Stimulated activated CD4-positive, alpha-beta T cell treated with anti-CD3 and anti-CD28 coated beads, Interleukin-12 subunit alpha, Interleukin-12 subunit beta, amount 100 ng/mL, for 24 hours (primary cell): Measurements from ENCODE around the gene ADAMTS6.
"Not testable (repeated sequence)": the region's sequence is repeated elsewhere in the genome, so short reads cannot be mapped to it uniquely, and the experiment has no call there.

ENCODE experiments used
- DNase-seq, 2 experiments: peaks; one replicate each; pipeline ENCODE4 v3.0.0-alpha.2; 2020; ENCODE audit warnings: low read depth in 2 of 2

The ADAMTS6 gene, protein sequence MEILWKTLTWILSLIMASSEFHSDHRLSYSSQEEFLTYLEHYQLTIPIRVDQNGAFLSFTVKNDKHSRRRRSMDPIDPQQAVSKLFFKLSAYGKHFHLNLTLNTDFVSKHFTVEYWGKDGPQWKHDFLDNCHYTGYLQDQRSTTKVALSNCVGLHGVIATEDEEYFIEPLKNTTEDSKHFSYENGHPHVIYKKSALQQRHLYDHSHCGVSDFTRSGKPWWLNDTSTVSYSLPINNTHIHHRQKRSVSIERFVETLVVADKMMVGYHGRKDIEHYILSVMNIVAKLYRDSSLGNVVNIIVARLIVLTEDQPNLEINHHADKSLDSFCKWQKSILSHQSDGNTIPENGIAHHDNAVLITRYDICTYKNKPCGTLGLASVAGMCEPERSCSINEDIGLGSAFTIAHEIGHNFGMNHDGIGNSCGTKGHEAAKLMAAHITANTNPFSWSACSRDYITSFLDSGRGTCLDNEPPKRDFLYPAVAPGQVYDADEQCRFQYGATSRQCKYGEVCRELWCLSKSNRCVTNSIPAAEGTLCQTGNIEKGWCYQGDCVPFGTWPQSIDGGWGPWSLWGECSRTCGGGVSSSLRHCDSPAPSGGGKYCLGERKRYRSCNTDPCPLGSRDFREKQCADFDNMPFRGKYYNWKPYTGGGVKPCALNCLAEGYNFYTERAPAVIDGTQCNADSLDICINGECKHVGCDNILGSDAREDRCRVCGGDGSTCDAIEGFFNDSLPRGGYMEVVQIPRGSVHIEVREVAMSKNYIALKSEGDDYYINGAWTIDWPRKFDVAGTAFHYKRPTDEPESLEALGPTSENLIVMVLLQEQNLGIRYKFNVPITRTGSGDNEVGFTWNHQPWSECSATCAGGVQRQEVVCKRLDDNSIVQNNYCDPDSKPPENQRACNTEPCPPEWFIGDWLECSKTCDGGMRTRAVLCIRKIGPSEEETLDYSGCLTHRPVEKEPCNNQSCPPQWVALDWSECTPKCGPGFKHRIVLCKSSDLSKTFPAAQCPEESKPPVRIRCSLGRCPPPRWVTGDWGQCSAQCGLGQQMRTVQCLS (N-terminal part only)

DNA sequence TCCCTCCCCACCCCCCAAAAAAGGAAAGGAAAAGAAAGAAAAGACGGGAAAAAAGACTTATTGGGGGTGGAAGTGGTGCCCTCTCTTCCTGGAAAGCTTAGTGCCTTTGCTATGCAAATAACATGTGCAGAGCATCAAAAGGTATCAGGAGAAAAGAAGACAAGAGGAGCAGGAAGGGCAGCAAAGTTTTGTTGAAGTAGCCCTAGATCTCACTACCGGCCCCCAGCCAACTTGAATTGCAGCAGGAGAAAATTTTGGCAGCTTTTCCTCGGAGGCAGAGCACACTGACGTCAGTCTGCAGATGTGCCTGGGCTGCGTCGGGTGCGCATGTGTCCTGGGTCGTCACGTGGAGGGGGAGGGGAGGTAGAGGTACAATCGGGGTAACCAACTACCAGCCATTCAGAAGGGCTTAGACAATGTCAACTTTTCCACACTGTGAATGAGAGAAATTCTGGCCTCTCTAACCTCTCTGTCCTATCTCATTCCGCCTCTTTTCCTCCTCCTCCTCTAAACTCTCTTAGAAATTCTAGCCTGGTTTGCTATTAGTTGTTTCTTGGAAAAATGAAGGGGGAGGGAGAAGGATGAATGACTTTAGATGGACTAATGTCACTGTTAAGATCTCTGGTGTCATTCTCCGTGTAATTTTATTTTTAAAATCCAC, at the start of gene ADAMTS6:
Gene ADAMTS6, minus strand, starts transcription at position 286 of the 661 bp plus-strand sequence. CDS start 8,247 bp downstream, outside the sequence.
- peak; percentile 66 to 77 for DNase-seq

DNA sequence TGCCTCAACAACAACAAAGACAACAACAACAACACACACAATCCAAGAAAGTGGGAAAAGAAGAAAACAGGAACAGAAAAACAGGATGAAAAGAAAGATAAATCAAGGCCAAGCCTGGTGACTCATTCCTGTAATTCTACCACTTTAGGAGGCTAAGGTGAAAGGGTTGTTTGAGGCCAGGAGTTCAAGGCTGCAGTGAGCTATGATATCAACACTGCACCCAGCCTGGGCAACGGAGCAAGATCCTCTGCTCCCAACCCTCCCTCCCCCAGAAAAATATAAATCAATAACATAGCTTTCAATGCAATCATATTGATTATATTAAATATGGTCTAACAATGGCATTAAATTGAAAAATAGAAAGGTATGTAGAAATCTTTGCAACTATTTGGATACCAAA, 49.2 kb upstream of the ADAMTS6 start:
- no peak for DNase-seq

DNA sequence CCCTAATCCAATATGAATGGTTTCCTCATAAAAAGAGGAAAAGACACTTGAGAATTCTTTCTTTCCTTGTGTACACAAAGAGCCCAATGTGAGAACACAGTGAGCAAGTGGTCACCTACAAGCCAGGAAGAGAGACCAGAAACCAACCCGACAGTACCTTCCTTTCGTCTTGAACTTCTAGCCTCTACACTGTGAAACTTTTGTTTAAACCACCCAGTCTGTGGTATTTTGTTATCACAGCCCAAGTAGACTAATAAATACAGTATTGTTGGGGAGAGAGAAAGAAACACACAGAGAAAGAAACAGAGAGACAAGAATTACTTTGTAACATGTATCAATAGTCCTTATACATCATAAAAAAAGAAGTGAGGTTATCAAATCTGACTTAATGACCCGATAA, 44.0 kb upstream of the ADAMTS6 start:
- no peak for DNase-seq

DNA sequence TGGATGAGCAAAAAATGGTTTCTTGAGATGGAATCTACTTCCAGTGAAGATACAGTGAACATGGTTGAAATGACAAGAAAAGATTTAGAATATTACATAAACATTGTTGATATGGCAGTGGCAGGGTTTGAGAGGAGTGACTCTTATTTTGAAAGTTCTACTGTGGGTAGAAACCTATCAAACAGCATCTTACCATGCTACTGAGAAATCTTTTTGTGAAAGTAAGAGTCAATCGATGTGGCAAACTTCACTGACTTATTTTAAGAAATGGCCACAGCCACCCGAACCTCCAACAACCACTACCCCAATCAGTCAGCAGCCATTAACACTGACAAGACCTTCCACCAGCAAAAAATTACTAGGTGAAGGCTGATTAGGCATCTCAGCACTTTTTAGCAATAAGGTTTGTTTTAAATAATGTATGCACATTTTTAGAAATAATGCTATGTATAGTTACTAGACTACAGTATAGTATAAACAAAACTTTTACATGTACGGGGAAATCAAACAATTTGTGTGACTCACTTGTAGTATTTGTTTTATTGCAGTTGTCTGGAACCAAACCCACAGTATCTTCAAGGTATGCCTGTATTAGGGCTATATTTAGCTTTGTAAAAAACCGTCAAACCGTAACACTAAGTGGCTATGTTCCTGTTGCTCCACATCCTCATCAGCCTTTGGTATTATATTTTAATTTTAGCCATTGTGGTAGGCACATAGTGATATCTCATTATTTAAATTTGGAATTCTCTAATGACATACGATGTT, 30.6 kb upstream of the ADAMTS6 start:
- no peak for DNase-seq

DNA sequence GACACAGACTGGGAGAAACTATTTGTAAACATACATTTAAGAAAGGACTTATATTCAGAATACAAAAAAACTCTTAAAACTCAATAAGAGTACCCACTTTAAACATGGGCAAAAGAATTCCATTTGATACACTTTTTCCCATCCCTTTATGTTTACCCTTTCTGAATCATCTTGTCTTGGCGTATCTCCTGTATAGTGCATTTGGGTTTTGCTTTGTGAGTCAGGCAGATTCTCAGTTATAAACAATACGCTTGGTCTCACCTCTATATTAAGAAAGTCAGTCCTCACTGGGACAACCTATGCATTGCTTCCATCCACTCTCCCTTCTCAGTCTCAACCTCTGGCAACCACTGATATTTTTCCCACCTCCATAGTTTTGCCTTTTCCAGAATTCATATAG, 27.3 kb upstream of the ADAMTS6 start:
- DNase-seq: no peak

DNA sequence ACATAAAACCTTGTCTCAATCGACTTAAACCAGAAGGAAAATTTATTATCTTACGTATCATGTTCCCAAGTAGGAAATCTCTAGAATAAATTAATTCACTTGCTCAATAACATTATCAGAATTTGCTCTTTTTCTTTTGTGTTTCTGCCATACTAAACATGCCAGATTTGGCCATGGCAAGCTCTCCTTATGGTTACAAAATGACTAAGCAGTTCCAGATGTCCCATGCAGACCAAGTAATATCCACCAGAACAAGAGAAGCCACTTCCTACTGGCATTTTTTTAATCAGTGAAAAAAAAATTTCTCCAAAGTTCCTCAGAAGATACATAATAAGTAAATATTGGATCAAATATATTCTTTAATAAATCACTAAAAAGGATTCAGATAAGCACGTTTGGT, 25.2 kb upstream of the ADAMTS6 start:
- DNase-seq: no peak

DNA sequence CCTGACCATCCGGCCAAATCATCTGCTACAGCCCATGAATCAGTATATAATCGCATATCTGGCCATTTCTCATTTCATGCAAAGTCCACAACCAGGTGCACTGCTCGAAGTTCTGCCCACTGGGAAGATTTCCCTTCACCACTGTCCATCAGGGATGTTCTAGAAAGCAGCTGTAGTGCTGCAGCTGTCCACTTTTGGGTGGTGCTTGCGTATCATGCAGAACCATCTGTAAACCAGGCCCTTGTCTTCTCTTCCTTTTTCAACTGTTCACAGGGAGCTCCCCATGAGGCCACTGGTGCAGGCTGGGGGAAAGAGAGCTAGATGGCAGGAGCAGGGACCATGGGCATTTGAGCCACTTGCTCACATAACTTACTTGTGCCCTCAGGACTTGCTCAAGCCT, 7.4 kb upstream of the ADAMTS6 start:
- no peak for DNase-seq

DNA sequence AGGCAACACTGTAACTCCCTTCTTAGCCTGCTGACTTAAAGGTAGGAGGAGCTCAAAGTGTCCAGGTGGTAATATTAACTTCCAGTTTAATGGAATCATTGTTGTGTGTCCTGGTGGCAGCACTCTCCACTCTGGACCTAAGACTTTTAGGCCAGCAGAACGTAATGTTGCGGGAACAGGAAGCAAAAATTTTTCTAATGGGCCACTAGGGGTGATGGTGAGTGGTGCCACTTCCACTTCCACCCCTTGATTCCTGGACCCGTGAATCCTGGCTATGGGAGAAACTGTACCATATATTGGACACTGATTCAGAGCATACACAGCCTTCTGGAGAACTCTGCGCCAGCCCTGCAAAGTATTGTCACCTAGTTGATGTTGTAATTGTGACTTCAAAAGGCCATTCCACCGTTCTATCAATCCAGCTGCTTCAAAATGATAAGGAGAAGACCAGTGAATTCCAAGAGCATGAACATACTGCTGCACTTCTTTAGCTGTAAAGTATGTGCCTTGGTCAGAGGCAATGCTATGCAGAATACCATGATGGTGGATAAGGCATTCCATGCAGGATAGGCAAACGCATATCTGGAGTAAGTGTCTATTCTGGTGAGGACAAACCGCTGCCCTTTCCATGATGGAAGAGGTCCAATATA, 6.4 kb upstream of the ADAMTS6 start:
- not testable (repeated sequence) for DNase-seq

DNA sequence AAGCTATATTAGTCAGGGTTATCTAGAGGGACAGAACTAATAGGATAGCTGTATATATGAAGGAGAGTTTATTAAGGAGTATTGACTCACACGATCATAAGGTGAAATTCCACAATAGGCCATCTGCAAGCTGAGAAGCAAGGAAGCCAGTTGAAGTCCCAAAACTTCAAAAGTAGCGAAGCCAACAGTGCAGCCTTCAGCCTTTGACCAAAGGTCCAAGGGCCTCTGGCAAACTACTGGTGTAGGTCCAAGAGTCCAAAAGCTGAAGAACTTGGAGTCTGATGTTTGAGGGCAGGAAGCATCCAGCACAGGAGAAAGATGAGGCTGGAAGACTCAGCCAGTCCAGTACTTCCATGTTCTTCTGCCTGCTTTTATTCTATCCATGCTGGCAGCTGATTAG, 5.1 kb upstream of the ADAMTS6 start:
- DNase-seq: not testable (repeated sequence)

DNA sequence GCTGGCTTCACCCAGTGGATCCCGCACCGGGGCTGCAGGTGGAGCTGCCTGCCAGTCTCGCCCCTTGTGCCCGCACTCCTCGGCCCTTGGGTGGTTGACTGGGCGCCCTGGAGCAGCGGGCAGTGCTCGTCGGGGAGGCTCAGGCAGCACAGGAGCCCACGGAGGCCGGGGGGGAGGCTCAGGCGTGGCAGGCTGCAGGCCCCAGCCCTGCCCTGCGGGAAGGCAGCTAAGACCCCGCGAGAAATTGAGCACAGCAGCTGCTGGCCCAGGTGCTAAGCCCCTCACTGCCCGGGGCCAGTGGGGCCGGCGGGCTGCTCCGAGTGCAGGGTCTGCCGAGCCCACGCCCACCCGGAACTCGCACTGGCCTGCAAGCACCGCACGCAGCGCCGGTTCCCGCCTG, 3.7 kb upstream of the ADAMTS6 start:
- no peak for DNase-seq

DNA sequence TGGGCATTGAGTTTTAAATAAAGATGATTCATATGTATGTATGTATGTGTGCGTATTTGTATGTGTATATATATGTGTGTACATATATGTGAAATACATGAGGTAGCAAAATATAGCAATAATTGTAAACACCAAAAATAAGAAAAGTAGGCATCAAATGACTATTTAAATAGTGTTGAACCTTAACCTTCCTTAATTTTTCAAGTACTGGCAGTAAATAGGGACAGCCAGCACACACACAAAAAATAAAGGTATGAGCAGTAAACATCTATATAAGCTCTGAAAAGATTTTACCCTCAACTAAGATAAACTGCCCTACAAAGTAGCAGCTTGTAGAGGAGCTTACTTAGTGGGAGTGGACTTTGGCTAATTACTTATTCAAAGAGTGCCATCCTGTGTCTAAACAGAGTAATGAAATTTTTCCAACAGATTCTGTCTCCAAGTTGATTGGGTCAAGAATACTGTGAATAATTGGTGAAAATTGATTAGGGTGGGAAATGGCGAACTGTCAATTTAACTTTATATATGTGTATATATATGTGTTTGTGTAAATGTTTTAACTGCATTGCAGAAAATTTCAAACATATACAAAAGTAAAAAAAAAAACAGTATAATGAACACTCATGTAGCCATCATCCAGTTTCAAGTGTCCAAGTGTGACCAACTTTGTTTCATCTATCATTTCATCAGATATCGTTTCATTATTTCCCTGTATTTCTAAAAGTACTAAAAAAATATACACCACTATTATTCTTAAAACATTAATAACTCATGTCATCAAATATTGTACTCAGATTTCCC, 2.0 kb upstream of the ADAMTS6 start:
- no peak for DNase-seq

DNA sequence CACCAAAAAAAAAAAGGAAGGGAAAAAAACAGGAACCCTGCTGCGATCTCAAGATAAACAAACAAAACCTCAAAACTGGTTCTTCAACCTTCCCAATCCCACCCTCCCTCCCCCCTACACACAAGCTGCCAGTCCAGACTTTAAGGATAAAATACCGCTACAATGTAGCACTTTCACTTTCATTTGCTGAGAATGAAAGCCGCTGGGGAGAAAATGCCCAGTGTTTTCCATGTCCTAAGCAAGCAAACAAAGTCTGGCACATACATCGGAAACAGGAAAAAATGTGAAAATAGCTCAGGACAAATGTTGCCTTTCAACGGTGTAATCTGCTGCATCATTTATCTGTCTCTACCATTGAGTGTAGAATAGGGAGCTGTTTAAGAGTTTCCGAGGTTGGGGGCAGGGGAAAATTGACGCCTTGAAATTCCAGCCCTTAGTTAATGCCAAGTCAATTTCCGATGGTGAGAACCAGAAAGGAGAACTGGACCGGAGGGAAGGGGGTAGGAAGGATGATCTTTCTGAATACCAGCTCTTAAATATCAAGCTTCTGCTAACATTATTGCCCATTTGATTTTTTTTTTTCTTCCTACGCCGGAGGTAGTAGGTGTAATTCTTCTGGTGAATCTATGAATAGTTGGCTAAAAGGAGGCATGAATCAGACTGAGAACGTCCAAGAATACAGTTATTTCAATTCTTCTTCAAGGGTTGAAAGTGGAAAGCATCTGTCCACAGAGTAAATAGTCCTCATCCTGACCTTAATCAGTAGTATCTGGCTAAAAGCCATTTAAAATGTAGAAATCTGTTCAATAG, 1.2 kb upstream of the ADAMTS6 start:
- no peak for DNase-seq

DNA sequence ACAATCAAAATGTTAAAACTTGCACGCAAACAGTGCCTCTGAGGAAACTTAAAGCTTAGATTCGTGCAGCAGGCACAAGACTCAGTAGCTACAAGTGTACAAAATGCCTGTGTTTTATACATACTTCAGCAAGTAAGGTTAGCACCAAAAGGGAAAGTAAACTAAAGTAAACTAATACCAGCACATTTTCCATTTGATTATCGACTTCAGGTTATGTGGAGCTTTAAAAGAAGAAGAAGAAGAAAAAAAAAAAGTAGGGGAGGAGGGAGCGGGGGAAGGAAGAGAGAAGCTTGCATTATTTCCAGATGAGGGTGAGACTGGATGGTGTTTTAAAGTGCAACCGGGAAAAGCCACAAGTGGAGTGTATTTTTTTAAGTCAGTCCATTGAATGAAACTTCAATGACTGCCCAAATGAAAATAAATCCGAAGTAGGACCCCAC, 596 bp upstream of the ADAMTS6 start:
- DNase-seq: no peak

DNA sequence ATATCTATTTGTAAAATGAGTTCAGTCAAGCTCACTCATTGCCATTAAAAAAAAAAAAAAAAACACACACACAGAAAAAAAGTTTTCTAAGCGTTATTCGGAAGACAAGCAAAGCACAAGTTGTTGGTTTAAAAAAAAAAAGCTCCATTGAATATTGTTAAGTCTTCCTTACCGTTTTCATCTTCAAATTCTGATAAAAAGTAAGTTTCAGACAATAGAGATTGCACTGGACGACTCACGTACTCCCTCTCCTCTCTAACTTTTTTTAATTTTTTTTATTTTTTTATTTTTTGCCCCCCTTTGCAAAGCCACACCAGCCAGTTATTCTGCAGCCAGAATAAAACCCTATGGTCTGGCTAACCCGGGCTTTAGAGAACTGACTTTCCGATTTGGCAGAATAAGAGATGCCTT, 544 bp downstream of the ADAMTS6 start:
- DNase-seq: no peak

DNA sequence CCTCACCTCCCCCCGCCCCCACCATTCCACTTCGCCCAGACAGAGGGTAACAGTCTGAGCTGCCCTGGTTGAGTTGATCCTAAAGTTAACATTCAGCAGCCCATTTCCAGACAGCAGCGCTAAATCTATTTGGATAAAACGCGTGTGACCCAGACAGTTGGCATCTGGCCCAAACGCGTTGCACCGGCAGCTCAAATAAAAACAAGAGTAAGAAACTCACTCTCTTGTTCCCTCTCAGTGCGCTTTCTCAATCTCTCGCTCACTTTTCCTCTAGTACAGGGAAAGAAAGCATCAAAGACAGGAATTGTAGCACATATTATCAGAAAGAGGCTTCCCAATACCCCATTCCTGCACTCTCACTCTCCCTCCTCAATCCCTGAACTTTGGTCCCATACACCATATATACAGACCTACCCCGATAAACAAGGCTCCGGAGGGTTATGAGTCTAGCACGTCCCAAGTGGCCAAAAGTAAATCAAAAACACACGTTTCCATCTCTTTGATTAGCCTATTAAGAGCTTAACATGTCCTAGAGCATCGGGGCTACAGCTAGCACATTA, 1.3 kb downstream of the ADAMTS6 start:
- peak in 1 of 2 experiments; percentile 18 for DNase-seq

DNA sequence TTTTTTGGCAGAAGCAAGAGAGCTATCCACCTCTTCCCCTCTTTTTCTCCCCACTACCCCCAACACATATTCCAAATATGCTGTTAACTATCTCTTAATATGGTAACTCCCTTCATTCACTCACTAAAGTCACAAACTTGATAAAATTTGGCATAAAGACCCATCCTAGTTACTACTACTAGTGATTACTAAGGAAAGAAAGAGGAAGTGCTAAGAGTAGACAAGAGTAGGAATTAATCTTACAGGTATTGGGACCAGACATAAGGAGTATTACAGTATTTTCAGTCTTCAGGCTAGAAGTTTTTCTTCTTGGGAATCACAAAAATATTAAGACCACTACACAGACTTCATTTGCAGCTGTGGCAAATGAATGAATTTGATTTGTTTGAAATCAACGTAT, 2.2 kb downstream of the ADAMTS6 start:
- DNase-seq: no peak

DNA sequence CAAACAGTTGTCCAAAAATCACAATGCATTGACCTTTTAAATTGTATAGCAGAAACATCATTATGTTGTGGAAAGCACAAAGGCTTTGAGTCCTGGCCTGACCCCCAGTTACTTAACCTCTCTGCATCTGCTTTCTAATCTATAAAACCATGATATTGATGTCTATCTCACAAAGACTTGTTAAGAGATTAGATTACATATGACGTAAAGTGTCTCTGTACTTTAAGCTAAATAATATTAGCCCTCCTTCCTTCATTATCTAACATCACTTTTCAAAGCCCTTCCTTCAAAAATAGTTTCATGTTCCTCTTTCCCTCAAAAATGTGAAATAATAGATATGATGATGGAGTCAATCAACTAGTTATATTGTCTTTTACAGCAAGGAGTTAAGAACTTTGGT, 3.4 kb downstream of the ADAMTS6 start:
- DNase-seq: no peak

DNA sequence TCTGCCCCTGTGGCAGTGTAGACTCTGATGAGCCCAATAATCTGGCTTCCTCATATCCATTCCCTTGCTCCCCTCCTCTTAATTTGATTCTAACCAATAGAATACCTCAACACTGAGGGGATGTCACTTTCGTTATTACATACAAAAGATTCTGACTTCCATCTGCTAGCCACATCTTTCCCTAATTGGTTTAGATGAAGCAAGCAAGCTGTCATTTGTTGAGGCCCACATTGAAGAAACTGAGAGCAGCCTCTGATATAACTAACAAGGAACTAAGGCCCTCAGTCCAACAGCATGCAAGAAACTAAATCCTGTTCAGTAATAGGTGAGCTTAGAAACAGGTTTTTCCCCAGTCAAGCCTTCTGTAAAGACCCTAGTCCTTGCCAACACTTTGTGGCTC, 5.8 kb downstream of the ADAMTS6 start:
- no peak for DNase-seq

DNA sequence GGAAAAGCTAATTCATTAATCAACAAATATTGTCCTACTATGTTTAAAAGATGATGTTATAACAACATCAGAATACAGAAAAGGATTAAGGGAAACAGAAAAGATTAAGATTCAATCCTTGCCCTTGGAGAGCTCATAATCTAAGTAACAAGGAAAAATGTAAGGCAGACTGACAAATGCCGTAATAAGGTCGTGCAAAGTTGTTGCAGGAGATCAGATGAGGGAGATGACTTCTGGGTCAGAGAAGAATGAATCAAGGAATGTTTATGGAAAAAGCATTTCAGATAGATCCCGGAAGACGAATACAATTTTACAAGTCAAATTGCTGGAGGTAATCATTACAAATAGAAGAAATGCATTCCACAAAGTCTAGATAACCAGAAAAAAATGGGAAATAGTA, 6.4 kb downstream of the ADAMTS6 start:
- no peak for DNase-seq
